Activated CD4-positive, alpha-beta T cell treated with anti-CD3 and anti-CD28 coated beads for 1 hour (primary cell): ENCODE measurements around the gene FADS3.

Experiments used
- DNase-seq: peaks from one replicate; pipeline ENCODE4 v3.0.0-alpha.2; 2020

The FADS3 gene

GRCh38 chr11:61854966-61855714, 36.2 kb downstream of the FADS3 start:
- no peak for DNase-seq

GRCh38 chr11:61854206-61854895, 37.0 kb downstream of the FADS3 start:
- DNase-seq: no peak

- DNase-seq: no peak
These were observed 37.6 kb downstream of the FADS3 start for GRCh38 chr11:61853698-61854169.

- no peak for DNase-seq
These were observed 39.4 kb downstream of the FADS3 start for GRCh38 chr11:61851900-61852295.

- no peak for DNase-seq
These were observed 40.0 kb downstream of the FADS3 start for GRCh38 chr11:61851113-61851899.

- no peak for DNase-seq
These were observed 40.7 kb downstream of the FADS3 start for GRCh38 chr11:61850687-61851086.

GRCh38 chr11:61848631-61849030, 42.7 kb downstream of the FADS3 start:
- no peak for DNase-seq

- no peak for DNase-seq
These were observed 43.3 kb downstream of the FADS3 start for GRCh38 chr11:61847914-61848581.

GRCh38 chr11:61846362-61847020, 44.9 kb downstream of the FADS3 start:
- no peak for DNase-seq

- no peak for DNase-seq
These were observed 46.3 kb downstream of the FADS3 start for GRCh38 chr11:61844909-61845565.

- no peak for DNase-seq
These were observed 48.9 kb downstream of the FADS3 start for GRCh38 chr11:61842528-61842820.

- no peak for DNase-seq
These were observed 49.5 kb downstream of the FADS3 start for GRCh38 chr11:61841636-61842527.

GRCh38 chr11:61840371-61840770, 51.0 kb downstream of the FADS3 start:
- DNase-seq: no peak

- no peak for DNase-seq
These were observed 51.6 kb downstream of the FADS3 start for GRCh38 chr11:61839742-61840141.

GRCh38 chr11:61838921-61839320, 52.4 kb downstream of the FADS3 start:
- DNase-seq: no peak

GRCh38 chr11:61838501-61838900, 52.8 kb downstream of the FADS3 start:
- DNase-seq: no peak

- DNase-seq: no peak
These were observed 53.8 kb downstream of the FADS3 start for GRCh38 chr11:61837411-61838005.

- DNase-seq: no peak
These were observed 55.2 kb downstream of the FADS3 start for GRCh38 chr11:61836193-61836592.

GRCh38 chr11:61834278-61835048, 56.9 kb downstream of the FADS3 start:
- no peak for DNase-seq

- DNase-seq: no peak
These were observed 57.4 kb downstream of the FADS3 start for GRCh38 chr11:61833926-61834277.
